IMR-90 (cell line): ENCODE data around the gene APOL2. TPM values are rescaled to one million over a fixed set of nuclear protein-coding genes. Genes with fewer than 3 reads are reported as not detected.

ENCODE experiments used
- ATAC-seq: fragments of 200-7000 bp; cut with Tn5 transposase; 2 replicates; pipeline ENCODE4 v1.9.1; 2020; ENCODE audit warnings: low read depth, mild to moderate bottlenecking, moderate library complexity
- BruUV-seq: library from RNA; stranded (reverse); fragments of 400-500 nt; replicated peaks from 2 replicates; lab custom pipeline; 2021; lab: Mats Ljungman, UMichigan
- CTCF ChIA-PET: fragments of 300-600 bp; formaldehyde crosslinking; extraction: SDS; loops from one replicate; lab custom pipeline; 2021; ENCODE audit warnings: antibody characterized with exemption; lab: Yijun Ruan, JAX
- POLR2A ChIA-PET: fragments of 300-600 bp; sonication (Branson Sonifier 250); formaldehyde crosslinking; loops from one replicate; lab custom pipeline; 2022; ENCODE audit warnings: antibody characterized with exemption; ENCODE audit not compliant: unreplicated experiment; lab: Charles Lee
- DNase-seq: peaks from one replicate; pipeline ENCODE4 v3.0.0; 2013
- H2AFZ ChIP-seq: replicated peaks from 2 replicates; pipeline ENCODE3; 2013; ENCODE audit warnings: low read length, mild to moderate bottlenecking; ENCODE audit not compliant: poor library complexity
- H2AK5ac ChIP-seq: 2 replicates; pipeline ENCODE4 v1.6.1; 2013; ENCODE audit warnings: low read depth, low read length, inconsistent platforms
- H2AK9ac ChIP-seq: replicated peaks from 2 replicates; pipeline ENCODE3; 2013; ENCODE audit warnings: mild to moderate bottlenecking, low read depth, low read length, moderate library complexity; ENCODE audit not compliant: poor library complexity
- H2BK120ac ChIP-seq: 2 replicates; pipeline ENCODE4 v1.6.1; 2013; ENCODE audit warnings: low read depth, low read length, inconsistent platforms
- H2BK15ac ChIP-seq: 3 replicates; pipeline ENCODE4 v1.6.1; 2013; ENCODE audit warnings: low read depth, low read length, inconsistent platforms
- H2BK20ac ChIP-seq: 2 replicates; pipeline ENCODE4 v1.6.1; 2013; ENCODE audit warnings: low read depth, mild to moderate bottlenecking, inconsistent platforms, low read length, moderate library complexity
- H2BK5ac ChIP-seq: 2 replicates; pipeline ENCODE4 v1.6.1; 2013; ENCODE audit warnings: mild to moderate bottlenecking, low read depth, low read length, inconsistent platforms; ENCODE audit not compliant: poor library complexity, severe bottlenecking
- H3K14ac ChIP-seq: replicated peaks from 2 replicates; pipeline ENCODE4 v1.6.1; 2013; ENCODE audit warnings: low read depth, low read length, inconsistent platforms
- H3K18ac ChIP-seq: 2 replicates; pipeline ENCODE4 v1.6.1; 2013; ENCODE audit warnings: low read depth, low read length, control low read depth
- H3K23ac ChIP-seq: 2 replicates; pipeline ENCODE4 v1.6.1; 2013; ENCODE audit warnings: low read depth, low read length, inconsistent platforms
- H3K27ac ChIP-seq: 2 replicates; pipeline ENCODE4 v1.5.1; 2013; ENCODE audit warnings: mild to moderate bottlenecking, control low read depth, low read length; ENCODE audit not compliant: insufficient read depth
- H3K27me3 ChIP-seq: 2 replicates; pipeline ENCODE4 v1.6.1; 2013; ENCODE audit warnings: low read length; ENCODE audit not compliant: control insufficient read depth, insufficient read depth
- H3K36me3 ChIP-seq: 2 replicates; pipeline ENCODE4 v1.6.1; 2013; ENCODE audit warnings: low read length, mixed read lengths; ENCODE audit not compliant: control insufficient read depth, insufficient read depth
- H3K4ac ChIP-seq: 2 replicates; pipeline ENCODE4 v1.6.1; 2013; ENCODE audit warnings: low read depth, low read length, inconsistent platforms
- H3K4me1 ChIP-seq: 2 replicates; pipeline ENCODE4 v1.6.1; 2013; ENCODE audit warnings: low read length, mixed read lengths; ENCODE audit not compliant: control insufficient read depth, insufficient read depth
- H3K4me2 ChIP-seq: 2 replicates; pipeline ENCODE4 v1.6.1; 2013; ENCODE audit warnings: low read depth, mild to moderate bottlenecking, control low read depth, low read length, moderate library complexity
- H3K4me3 ChIP-seq: 2 replicates; pipeline ENCODE4 v1.5.1; 2013; ENCODE audit warnings: low read depth, mild to moderate bottlenecking, control low read depth, low read length, moderate library complexity; ENCODE audit not compliant: insufficient read depth
- H3K56ac ChIP-seq: 2 replicates; pipeline ENCODE4 v1.6.1; 2013; ENCODE audit warnings: low read length, inconsistent platforms; ENCODE audit not compliant: insufficient read depth; ENCODE audit errors: extremely low read depth
- H3K79me1 ChIP-seq, 2 experiments: 2 replicates each; pipeline ENCODE4 v1.6.1; 2013; ENCODE audit warnings: low read length in 2 of 2, inconsistent platforms in 1 of 2, low read depth in 1 of 2
- H3K9ac ChIP-seq: 2 replicates; pipeline ENCODE4 v1.6.1; 2013; ENCODE audit warnings: low read depth, low read length, control low read depth
- H3K9me1 ChIP-seq: 2 replicates; pipeline ENCODE4 v1.6.1; 2013; ENCODE audit warnings: low read length, inconsistent platforms; ENCODE audit not compliant: insufficient read depth
- H3K9me3 ChIP-seq: 2 replicates; pipeline ENCODE4 v1.6.1; 2013; ENCODE audit warnings: low read length; ENCODE audit not compliant: control insufficient read depth, insufficient read depth
- H4K20me1 ChIP-seq: 2 replicates; pipeline ENCODE4 v1.6.1; 2013; ENCODE audit warnings: low read length, inconsistent platforms; ENCODE audit not compliant: insufficient read depth
- H4K5ac ChIP-seq: 2 replicates; pipeline ENCODE4 v1.6.1; 2013; ENCODE audit warnings: mild to moderate bottlenecking, low read depth, low read length, control low read depth
- H4K8ac ChIP-seq, 2 experiments: 2 replicates each; pipeline ENCODE4 v1.6.1; 2013; ENCODE audit warnings: low read depth in 2 of 2, low read length in 2 of 2, control low read depth in 1 of 2, inconsistent platforms in 1 of 2
- H4K91ac ChIP-seq: 2 replicates; pipeline ENCODE4 v1.6.1; 2013; ENCODE audit warnings: low read depth, low read length, inconsistent platforms; ENCODE audit not compliant: insufficient read depth
- BHLHE40 ChIP-seq: fragments of 150-350 bp; IDR thresholded peaks from 2 replicates; pipeline ENCODE4 v1.6.1; 2016; ENCODE audit warnings: mild to moderate bottlenecking, low read depth, low read length
- CEBPB ChIP-seq: IDR thresholded peaks from 2 replicates; pipeline ENCODE4 v1.6.1; 2012; ENCODE audit warnings: low read depth, low read length, improper control_type of control experiment
- CHD1 ChIP-seq: IDR thresholded peaks from 2 replicates; pipeline ENCODE4 v1.6.1; 2012; ENCODE audit warnings: low read depth, low read length, improper control_type of control experiment
- CTCF ChIP-seq: conservative IDR thresholded peaks from 2 replicates; pipeline ENCODE4 v1.5.1; 2012; ENCODE audit warnings: mild to moderate bottlenecking, low read depth, low read length, improper control_type of control experiment
- ELK1 ChIP-seq: fragments of 150-350 bp; IDR thresholded peaks from 2 replicates; pipeline ENCODE4 v1.6.1; 2016; ENCODE audit warnings: low read depth, mild to moderate bottlenecking, low read length, moderate library complexity, borderline replicate concordance
- FOS ChIP-seq: fragments of 150-350 bp; IDR thresholded peaks from 2 replicates; pipeline ENCODE4 v1.6.1; 2016; ENCODE audit warnings: low read depth, low read length
- MAFK ChIP-seq: IDR thresholded peaks from 2 replicates; pipeline ENCODE4 v1.6.1; 2012; ENCODE audit warnings: low read depth, low read length, improper control_type of control experiment
- MXI1 ChIP-seq: IDR thresholded peaks from 2 replicates; pipeline ENCODE4 v1.6.1; 2012; ENCODE audit warnings: low read depth, mild to moderate bottlenecking, low read length, moderate library complexity, borderline replicate concordance
- NFE2L2 ChIP-seq: fragments of 150-350 bp; IDR thresholded peaks from 2 replicates; pipeline ENCODE4 v1.6.1; 2016; ENCODE audit warnings: low read depth, mild to moderate bottlenecking, low read length
- POLR2A ChIP-seq: IDR thresholded peaks from 2 replicates; pipeline ENCODE4 v1.6.1; 2012; ENCODE audit warnings: mild to moderate bottlenecking, low read depth, low read length
- RAD21 ChIP-seq: IDR thresholded peaks from 2 replicates; pipeline ENCODE4 v1.6.1; 2012; ENCODE audit warnings: low read length, improper control_type of control experiment
- RCOR1 ChIP-seq: IDR thresholded peaks from 2 replicates; pipeline ENCODE4 v1.6.1; 2012; ENCODE audit warnings: mild to moderate bottlenecking, low read length, improper control_type of control experiment; ENCODE audit not compliant: insufficient replicate concordance
- RFX5 ChIP-seq: IDR thresholded peaks from 2 replicates; pipeline ENCODE4 v1.8.0; 2012; ENCODE audit warnings: low read depth, mild to moderate bottlenecking, low read length, moderate library complexity
- SMC3 ChIP-seq: fragments of 150-350 bp; IDR thresholded peaks from 2 replicates; pipeline ENCODE4 v1.6.1; 2016; ENCODE audit warnings: low read depth, mild to moderate bottlenecking, antibody characterized with exemption, low read length, moderate library complexity
- USF2 ChIP-seq: fragments of 150-350 bp; IDR thresholded peaks from 2 replicates; pipeline ENCODE4 v1.6.1; 2017; ENCODE audit warnings: mild to moderate bottlenecking, antibody characterized with exemption, low read length, low read depth
- WGBS, 2 experiments: methylation state at CpG; one replicate each; pipeline versions ENCODE4 v1.1.5 to v1.1.7; 2013; ENCODE audit warnings: missing lambda C conversion rate in 2 of 2; ENCODE audit not compliant: insufficient read length in 1 of 2; ENCODE audit errors: extremely low coverage in 2 of 2; 5-methylcytosine and 5-hydroxymethylcytosine counted together
- dilution Hi-C: fragments of 300-500 bp; cut with HindIII; formaldehyde crosslinking; loops from one replicate; pipeline ENCODE4 v1.14.3; 2018; ENCODE audit warnings: low sequenced_read_pairs; ENCODE audit not compliant: unreplicated experiment
- in situ Hi-C: fragments of 300-500 bp; cut with MboI; formaldehyde crosslinking; loops from 3 replicates; pipeline ENCODE4 v1.14.3; 2019; ENCODE audit warnings: low sequenced_read_pairs, inconsistent platforms, mixed read lengths
- intact Hi-C: fragments of 100-400 bp; cut with micrococcal nuclease; formaldehyde crosslinking; loops from 2 replicates; pipeline ENCODE4 v1.10.0; 2022
- polyA plus RNA-seq, 3 experiments: library from polyadenylated mRNA; depleted of rRNA; stranded (reverse); fragments of >200 nt; gene quantifications; 2 replicates each; pipeline ENCODE4 v1.2.3, GENCODE V29; 2012; ENCODE audit warnings: low replicate concordance in 1 of 3
- total RNA-seq: library from RNA; depleted of rRNA; stranded (reverse); fragments of >200 nt; gene quantifications from 2 replicates; pipeline ENCODE4 v1.2.3, GENCODE V29; 2012

Gene APOL2
- total and polyA plus RNA-seq, 2 of the 4 experiments (the other 2 are of a cell fraction): 13.1 to 57.5 TPM

- H3K14ac ChIP-seq: no peak within 1 kb of the TSS
- no peak within 1 kb of the TSS for H3K4ac ChIP-seq
- H3K23ac ChIP-seq: no peak within 1 kb of the TSS
- intact Hi-C loops: no loop called here
- H2BK5ac ChIP-seq: no peak within 1 kb of the TSS
- no peaks in the 10 kb centered on the region for H3K9me3 ChIP-seq
- 0 out of 4 replicates have a peak, but pooled peaks cover 0 to 5% of the 10 kb centered on the region in 2 experiments for H3K79me1 ChIP-seq
- H2AFZ ChIP-seq: no peak within 1 kb of the TSS
- ATAC-seq: no peak
- H3K4me2 ChIP-seq: no peak within 1 kb of the TSS
- peaks cover 3% of the 10 kb centered on the region for H3K27me3 ChIP-seq
- H2BK20ac ChIP-seq: no peak within 1 kb of the TSS
- no peak within 1 kb of the TSS for H2BK120ac ChIP-seq
- no peak within 1 kb of the TSS for H3K9ac ChIP-seq
- POLR2A ChIA-PET: interaction anchor here (0.6 kb wide), 1 partner anchor 280 kb away, joined by 13 read pairs; the partner anchor contains the start of gene TXN2
- H3K36me3 ChIP-seq: no peaks in the 10 kb centered on the region
- BruUV-seq: no TSS peak
- H3K18ac ChIP-seq: no peak within 1 kb of the TSS
- H4K8ac ChIP-seq: no peak within 1 kb of the TSS
- no peak within 1 kb of the TSS for H3K27ac ChIP-seq
- H2BK15ac ChIP-seq: no peak within 1 kb of the TSS
- H2AK5ac ChIP-seq: no peak within 1 kb of the TSS
- H4K91ac ChIP-seq: no peak within 1 kb of the TSS
- peaks cover 12% of the 10 kb centered on the region for H3K9me1 ChIP-seq
- no peak within 1 kb of the TSS for H4K5ac ChIP-seq
- peaks cover 9% of the 10 kb centered on the region for H3K4me1 ChIP-seq
- in situ Hi-C loops: no loop called here
- no peak for TF ChIP-seq NFE2L2
- no peak for TF ChIP-seq CHD1
- TF ChIP-seq MXI1: no peak
- TF ChIP-seq CEBPB: no peak
- TF ChIP-seq RAD21: no peak
- TF ChIP-seq CTCF: no peak
- TF ChIP-seq MAFK: no peak
- TF ChIP-seq SMC3: no peak
- TF ChIP-seq BHLHE40: no peak
- no peak for TF ChIP-seq POLR2A
- TF ChIP-seq RFX5: no peak
- no peak for TF ChIP-seq FOS
- no peak for TF ChIP-seq ELK1
- no peak for TF ChIP-seq RCOR1
- no peak for TF ChIP-seq USF2
- DNase-seq: no peak
- CTCF ChIA-PET: interaction anchor here (0.8 to 1.4 kb wide), 2 partner anchors 19 to 37 kb away, joined by 3 read pairs; partner anchors contain the start of gene APOL2
- dilution Hi-C loops: no loop called here
- no peak within 1 kb of the TSS for H3K56ac ChIP-seq
- no peak within 1 kb of the TSS for H2AK9ac ChIP-seq
- 80% methylated on average over 7 of the region's 13 CpGs; no CpG with 5 or more reads in 1 of the 2 experiments for WGBS, 2 experiments
- no peak within 1 kb of the TSS for H3K4me3 ChIP-seq
- no peaks in the 10 kb centered on the region for H4K20me1 ChIP-seq
These were observed 37.6 kb downstream of the APOL2 start, which contains the start of gene APOL4 for GRCh38 chr22:36201630-36202319. TSS of gene APOL4 (minus strand) at chr22:36201809. CDS start at chr22:36201734, 75 bp downstream.
